HepG2 (cell line): Measurements from ENCODE around the gene KIF1C. TPM values are rescaled to one million over a fixed set of nuclear protein-coding genes. Genes with fewer than 3 reads are reported as not detected.

Experiments used
- ATF1 ChIP-seq: IDR thresholded peaks from 2 replicates; pipeline ENCODE4 v1.6.1; 2016; ENCODE audit warnings: mild to moderate bottlenecking, control low read depth
- CBX2 ChIP-seq, 2 experiments: fragments of 200-600 bp in 1 of 2; sonication (generic); formaldehyde crosslinking in 1 of 2; IDR thresholded peaks; 2 replicates each; pipeline versions ENCODE4 v1.7.0 to v1.8.1; 2018 to 2022; ENCODE audit warnings: low read depth in 2 of 2, low read length in 1 of 2, mild to moderate bottlenecking in 1 of 2, missing genetic modification reagents in 1 of 2
- CCAR2 ChIP-seq: fragments of 200-400 bp; formaldehyde crosslinking; optimal IDR thresholded peaks from 2 replicates; pipeline ENCODE3; 2018; ENCODE audit warnings: low read depth, mild to moderate bottlenecking, low read length, moderate library complexity
- FOXO4 ChIP-seq: sonication (generic); formaldehyde crosslinking; conservative IDR thresholded peaks from 2 replicates; pipeline ENCODE4 v1.8.1; 2023; ENCODE audit warnings: missing genetic modification reagents
- HCFC1 ChIP-seq: fragments of 150-350 bp; IDR thresholded peaks from 2 replicates; pipeline ENCODE4 v1.6.1; 2014; ENCODE audit warnings: low read depth, low read length
- HOMEZ ChIP-seq: IDR thresholded peaks from 2 replicates; pipeline ENCODE4 v1.6.1; 2016; ENCODE audit warnings: low read depth
- KLF15 ChIP-seq: sonication (generic); formaldehyde crosslinking; IDR thresholded peaks from 2 replicates; pipeline ENCODE4 v1.8.1; 2023; ENCODE audit warnings: borderline replicate concordance, mild to moderate bottlenecking, inconsistent platforms, missing genetic modification reagents, mixed read lengths
- NFKBIZ ChIP-seq: IDR thresholded peaks from 2 replicates; pipeline ENCODE4 v1.6.1; 2018; ENCODE audit warnings: missing genetic modification reagents, missing compliant biosample characterization
- PAWR ChIP-seq: sonication (generic); formaldehyde crosslinking; IDR thresholded peaks from 2 replicates; pipeline ENCODE4 v1.4.0; 2020; ENCODE audit warnings: missing genetic modification reagents, mild to moderate bottlenecking, borderline replicate concordance
- PCBP2 ChIP-seq: fragments of 200-400 bp; formaldehyde crosslinking; optimal IDR thresholded peaks from 2 replicates; pipeline ENCODE3; 2018; ENCODE audit warnings: low read length, low read depth; ENCODE audit not compliant: poor library complexity, severe bottlenecking
- PRMT3 ChIP-seq: sonication (generic); formaldehyde crosslinking; IDR thresholded peaks from 2 replicates; pipeline ENCODE4 v1.8.1; 2022; ENCODE audit warnings: low read depth, mild to moderate bottlenecking, moderate library complexity, missing genetic modification reagents, borderline replicate concordance
- ZFP36 ChIP-seq: fragments of 150-350 bp; IDR thresholded peaks from 2 replicates; pipeline ENCODE4 v1.6.1; 2018; ENCODE audit warnings: borderline replicate concordance, low read length, low read depth; ENCODE audit not compliant: partially characterized antibody
- ZFX ChIP-seq: sonication (generic); formaldehyde crosslinking; IDR thresholded peaks from 2 replicates; pipeline ENCODE4 v1.4.0; 2020; ENCODE audit warnings: mild to moderate bottlenecking, low read depth, missing genetic modification reagents, moderate library complexity
- ZFYVE20 ChIP-seq: sonication (generic); formaldehyde crosslinking; IDR thresholded peaks from 2 replicates; pipeline ENCODE4 v1.8.0; 2023; ENCODE audit warnings: low read depth, mild to moderate bottlenecking, moderate library complexity, missing genetic modification reagents, borderline replicate concordance
- ZNF121 ChIP-seq: sonication (generic); formaldehyde crosslinking; IDR thresholded peaks from 2 replicates; pipeline ENCODE4 v1.5.0; 2020; ENCODE audit warnings: mild to moderate bottlenecking, missing genetic modification reagents
- ZNF326 ChIP-seq: sonication (generic); formaldehyde crosslinking; IDR thresholded peaks from 2 replicates; pipeline ENCODE4 v1.4.0; 2020; ENCODE audit warnings: missing genetic modification reagents, borderline replicate concordance
- polyA plus RNA-seq, 8 experiments: library from polyadenylated mRNA; depleted of rRNA in 3 of 8; stranded (reverse) in 7 of 8; unstranded in 1 of 8; fragments of >200 nt; fragmentation: Illumina TruSeq in 4 of 8; extraction: Trizol in 4 of 8; gene quantifications; 2 replicates each; pipeline versions ENCODE4 v1.2.1 to v1.2.3, GENCODE V29; 2011 to 2016; ENCODE audit warnings: low read depth in 4 of 8, missing spikeins in 1 of 8, mixed read lengths in 1 of 8; ENCODE audit not compliant: insufficient read depth in 1 of 8
- total RNA-seq, 5 experiments: library from RNA; depleted of rRNA; stranded (reverse); fragments of >200 nt; fragmentation: Illumina TruSeq; extraction: Trizol; gene quantifications; 2 replicates each; pipeline ENCODE4 v1.2.3, GENCODE V29; 2016; ENCODE audit warnings: low read depth in 1 of 5
- TF ChIP-seq, protein P1 (sequence below): sonication (generic); formaldehyde crosslinking; IDR thresholded peaks from 2 replicates; pipeline ENCODE4 v1.9.0; 2022; ENCODE audit warnings: missing genetic modification reagents, mild to moderate bottlenecking, borderline replicate concordance
- TF ChIP-seq, protein P2 (sequence below): sonication (generic); formaldehyde crosslinking; IDR thresholded peaks from 2 replicates; pipeline ENCODE4 v1.4.0; 2020; ENCODE audit warnings: mild to moderate bottlenecking, missing genetic modification reagents
- TF ChIP-seq, protein P3 (sequence below), 2 experiments: sonication (generic) in 1 of 2; formaldehyde crosslinking in 1 of 2; IDR thresholded peaks; 2 replicates each; pipeline versions ENCODE4 v1.4.0 to v1.6.1; 2018 to 2020; ENCODE audit warnings: missing genetic modification reagents in 2 of 2, borderline replicate concordance in 1 of 2, low read depth in 1 of 2, mild to moderate bottlenecking in 1 of 2, missing biosample characterization in 1 of 2
- TF ChIP-seq, protein P4 (sequence below): sonication (generic); formaldehyde crosslinking; IDR thresholded peaks from 2 replicates; pipeline ENCODE4 v1.4.0; 2020; ENCODE audit warnings: missing genetic modification reagents

KIF1C gene
- total and polyA plus RNA-seq, 2 of the 13 experiments (the other 11 are each of a cell fraction or from before 2014, with no cell fraction given): 70.0 to 104 TPM

DNA sequence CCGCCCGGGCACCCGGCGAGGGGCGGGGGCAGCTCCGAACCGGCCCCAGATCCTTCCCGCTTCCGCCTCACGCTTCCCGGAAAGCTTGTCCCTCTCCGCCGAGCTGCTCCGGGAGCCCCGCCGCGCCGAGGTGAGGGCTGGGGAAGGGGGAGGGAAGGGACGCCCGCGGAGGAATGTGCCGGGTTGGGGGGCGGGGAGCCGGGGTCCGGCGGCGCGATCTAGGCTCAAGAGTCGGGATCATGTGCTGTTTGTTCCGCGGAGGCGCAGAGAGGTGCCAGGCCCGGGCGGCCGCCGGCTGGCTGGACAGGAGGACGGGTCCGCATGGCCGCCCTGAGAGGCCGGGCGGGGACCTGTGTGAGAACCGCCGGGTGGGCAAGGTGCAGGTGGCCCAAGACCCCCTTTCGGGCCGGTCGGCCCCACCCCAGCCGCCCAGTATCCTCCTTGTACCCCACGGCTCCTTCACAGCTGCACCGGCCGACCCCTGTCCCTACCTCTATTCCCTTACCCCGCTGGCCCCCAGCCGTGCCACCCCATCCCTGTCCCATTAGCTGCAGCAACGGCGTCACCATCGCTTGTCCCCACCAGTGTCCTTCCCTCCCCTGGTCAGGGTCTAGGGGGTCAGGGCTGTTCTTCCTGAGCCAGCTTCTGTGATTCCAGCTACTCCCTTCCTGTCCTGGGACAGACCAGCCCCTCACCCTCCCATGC lies 429 bp downstream of the KIF1C start (continued):
- TF ChIP-seq PAWR (CRISPR knock-in tag) (no peak), ZNF121 (CRISPR knock-in tag) (no peak), CCAR2 (no peak), PCBP2 (no peak), ZNF326 (CRISPR knock-in tag) (no peak), HCFC1 (no peak), CBX2 (IDR thresholded peaks at IDR 0.05; ENCODE audit: low read depth, low read length) (no peak), CBX2 (CRISPR knock-in tag; IDR thresholded peaks at IDR 0.05; ENCODE audit: low read depth) (no peak), ZFYVE20 (CRISPR knock-in tag) (no peak), ATF1 (CRISPR knock-in tag) (no peak), HOMEZ (no peak), NFKBIZ (no peak), PRMT3 (CRISPR knock-in tag) (no peak), ZFP36 (no peak), KLF15 (CRISPR knock-in tag) (no peak), FOXO4 (peak; percentile 87; the same call in 1 of the 2 replicates), ZFX (CRISPR knock-in tag) (no peak)
- TF ChIP-seq, protein P1, sequence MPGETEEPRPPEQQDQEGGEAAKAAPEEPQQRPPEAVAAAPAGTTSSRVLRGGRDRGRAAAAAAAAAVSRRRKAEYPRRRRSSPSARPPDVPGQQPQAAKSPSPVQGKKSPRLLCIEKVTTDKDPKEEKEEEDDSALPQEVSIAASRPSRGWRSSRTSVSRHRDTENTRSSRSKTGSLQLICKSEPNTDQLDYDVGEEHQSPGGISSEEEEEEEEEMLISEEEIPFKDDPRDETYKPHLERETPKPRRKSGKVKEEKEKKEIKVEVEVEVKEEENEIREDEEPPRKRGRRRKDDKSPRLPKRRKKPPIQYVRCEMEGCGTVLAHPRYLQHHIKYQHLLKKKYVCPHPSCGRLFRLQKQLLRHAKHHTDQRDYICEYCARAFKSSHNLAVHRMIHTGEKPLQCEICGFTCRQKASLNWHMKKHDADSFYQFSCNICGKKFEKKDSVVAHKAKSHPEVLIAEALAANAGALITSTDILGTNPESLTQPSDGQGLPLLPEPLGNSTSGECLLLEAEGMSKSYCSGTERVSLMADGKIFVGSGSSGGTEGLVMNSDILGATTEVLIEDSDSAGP (CRISPR knock-in tag): no peak
- TF ChIP-seq, protein P2, sequence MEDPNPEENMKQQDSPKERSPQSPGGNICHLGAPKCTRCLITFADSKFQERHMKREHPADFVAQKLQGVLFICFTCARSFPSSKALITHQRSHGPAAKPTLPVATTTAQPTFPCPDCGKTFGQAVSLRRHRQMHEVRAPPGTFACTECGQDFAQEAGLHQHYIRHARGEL: no peak
- TF ChIP-seq, protein P3, sequence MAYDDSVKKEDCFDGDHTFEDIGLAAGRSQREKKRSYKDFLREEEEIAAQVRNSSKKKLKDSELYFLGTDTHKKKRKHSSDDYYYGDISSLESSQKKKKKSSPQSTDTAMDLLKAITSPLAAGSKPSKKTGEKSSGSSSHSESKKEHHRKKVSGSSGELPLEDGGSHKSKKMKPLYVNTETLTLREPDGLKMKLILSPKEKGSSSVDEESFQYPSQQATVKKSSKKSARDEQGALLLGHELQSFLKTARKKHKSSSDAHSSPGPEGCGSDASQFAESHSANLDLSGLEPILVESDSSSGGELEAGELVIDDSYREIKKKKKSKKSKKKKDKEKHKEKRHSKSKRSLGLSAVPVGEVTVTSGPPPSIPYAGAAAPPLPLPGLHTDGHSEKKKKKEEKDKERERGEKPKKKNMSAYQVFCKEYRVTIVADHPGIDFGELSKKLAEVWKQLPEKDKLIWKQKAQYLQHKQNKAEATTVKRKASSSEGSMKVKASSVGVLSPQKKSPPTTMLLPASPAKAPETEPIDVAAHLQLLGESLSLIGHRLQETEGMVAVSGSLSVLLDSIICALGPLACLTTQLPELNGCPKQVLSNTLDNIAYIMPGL (CRISPR knock-in tag; IDR thresholded peaks at IDR 0.05; ENCODE audit: borderline replicate concordance in 1 of 2, low read depth in 1 of 2): no peak; a peak in 1 of 4 replicates
- TF ChIP-seq, protein P4, sequence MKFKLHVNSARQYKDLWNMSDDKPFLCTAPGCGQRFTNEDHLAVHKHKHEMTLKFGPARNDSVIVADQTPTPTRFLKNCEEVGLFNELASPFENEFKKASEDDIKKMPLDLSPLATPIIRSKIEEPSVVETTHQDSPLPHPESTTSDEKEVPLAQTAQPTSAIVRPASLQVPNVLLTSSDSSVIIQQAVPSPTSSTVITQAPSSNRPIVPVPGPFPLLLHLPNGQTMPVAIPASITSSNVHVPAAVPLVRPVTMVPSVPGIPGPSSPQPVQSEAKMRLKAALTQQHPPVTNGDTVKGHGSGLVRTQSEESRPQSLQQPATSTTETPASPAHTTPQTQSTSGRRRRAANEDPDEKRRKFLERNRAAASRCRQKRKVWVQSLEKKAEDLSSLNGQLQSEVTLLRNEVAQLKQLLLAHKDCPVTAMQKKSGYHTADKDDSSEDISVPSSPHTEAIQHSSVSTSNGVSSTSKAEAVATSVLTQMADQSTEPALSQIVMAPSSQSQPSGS (CRISPR knock-in tag): no peak
